Kidney (tissue), 14 donors: Measurements from ENCODE around the gene CAMTA1. TPM values are rescaled to one million over a fixed set of nuclear protein-coding genes. Genes with fewer than 3 reads are reported as not detected.

Experiments used
- DNase-seq, 5 donors: peaks; one replicate each; pipeline ENCODE4 v3.0.0-alpha.2; 2013 to 2020
- FAIRE-seq: peaks from 2 replicates; lab custom pipeline; 2012; peaks lifted over from hg19 to GRCh38; lab: Jason Lieb, UNC
- H3K27ac ChIP-seq, 2 donors: one replicate each; pipeline ENCODE4 v1.7.0; 2013; ENCODE audit warnings: low read depth in 2 of 2, low read length in 2 of 2, inconsistent platforms in 1 of 2
- H3K27me3 ChIP-seq: one replicate; pipeline ENCODE4 v1.7.1; 2013; ENCODE audit warnings: low read length, inconsistent platforms; ENCODE audit not compliant: control insufficient read depth, insufficient read depth
- H3K36me3 ChIP-seq, 3 donors: one replicate each; pipeline versions ENCODE4 v1.7.0 to v1.7.1; 2013; ENCODE audit warnings: low read length in 3 of 3, control low read depth in 1 of 3, inconsistent platforms in 1 of 3; ENCODE audit not compliant: insufficient read depth in 3 of 3, control insufficient read depth in 2 of 3
- H3K4me1 ChIP-seq, 3 donors: one replicate each; pipeline versions ENCODE4 v1.7.0 to v1.7.1; 2013; ENCODE audit warnings: low read length in 3 of 3, inconsistent platforms in 1 of 3, low read depth in 1 of 3; ENCODE audit not compliant: control insufficient read depth in 2 of 3, insufficient read depth in 2 of 3
- H3K4me3 ChIP-seq, 3 donors: one replicate each; pipeline versions ENCODE4 v1.7.0 to v1.8.1; 2013; ENCODE audit warnings: low read length in 3 of 3, control low read depth in 1 of 3, inconsistent platforms in 1 of 3
- H3K9ac ChIP-seq, 3 donors: one replicate each; pipeline versions ENCODE4 v1.7.0 to v1.7.1; 2013; ENCODE audit warnings: low read length in 3 of 3, control low read depth in 1 of 3, inconsistent platforms in 1 of 3
- H3K9me3 ChIP-seq, 3 donors: one replicate each; pipeline versions ENCODE4 v1.7.0 to v1.7.1; 2013; ENCODE audit warnings: low read length in 3 of 3, control low read depth in 1 of 3, inconsistent platforms in 1 of 3; ENCODE audit not compliant: control insufficient read depth in 2 of 3, insufficient read depth in 1 of 3
- intact Hi-C: fragments of 100-400 bp; cut with DNase I; formaldehyde crosslinking; loops from one replicate; pipeline ENCODE4 v1.11.1; 2022
- polyA plus RNA-seq: library from polyadenylated mRNA; stranded (reverse); fragments of 350-450 nt; fragmentation: Illumina TruSeq; extraction: RNeasy Lipid Tissue Mini Kit (QIAGEN cat#74804); gene quantifications from one replicate; pipeline ENCODE4 v1.2.3, GENCODE V29; 2014; ENCODE audit warnings: low read depth, low replicate concordance; ENCODE audit not compliant: insufficient read depth
- total RNA-seq: library from RNA; stranded (reverse); fragmentation: NEBNext Ultra II Directional; extraction: Animal tissue kit (Norgen Biotek cat#: 25700); gene quantifications from one replicate; pipeline ENCODE4 v1.2.1, GENCODE V29; 2021
- TF ChIP-seq, protein P1 (sequence below): IDR thresholded peaks from 3 replicates; pipeline ENCODE4 v1.5.1; 2012; ENCODE audit warnings: mild to moderate bottlenecking, moderate library complexity, borderline replicate concordance; ENCODE audit not compliant: insufficient read depth; ENCODE audit errors: extremely low read depth
- donor health status: control.
- donor health status: control.
- donor health status: control.
- donor health status: control.
- donor health status: control.
- donor health status: DM: yes; HTN: yes; CAD: no.
- donor health status: Normal renal cell carcinoma (clear cell type).

CAMTA1 gene
- total and polyA plus RNA-seq, 2 donors from 2014 or later = 79.0 to 170 TPM

DNA sequence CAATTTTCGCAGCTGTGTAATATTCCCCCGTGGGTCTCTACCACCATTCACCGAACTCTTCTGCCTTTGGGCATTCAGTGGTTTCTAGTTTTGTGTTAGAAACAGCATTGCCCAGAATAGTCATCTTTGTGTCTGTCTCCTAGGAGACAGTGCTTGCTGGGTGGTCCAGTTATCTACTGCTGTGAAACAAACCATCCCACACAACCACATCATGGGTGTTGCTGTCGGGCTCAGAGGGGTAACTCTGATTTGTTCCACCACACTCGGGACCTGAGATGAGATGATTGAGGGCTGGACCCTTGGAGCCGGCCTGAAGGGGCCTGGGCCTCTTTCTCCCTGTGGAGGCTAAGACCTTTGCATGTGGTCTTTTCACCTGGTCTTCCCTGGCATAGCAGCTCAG is 558.6 kb downstream of the CAMTA1 start:
- Histone ChIP-seq H3K27me3 (no peaks in the 10 kb centered on the region), H3K9me3 (no peaks in the 10 kb centered on the region), H3K9ac (no peak overlapping the region), H3K4me1 (no peaks in the 10 kb centered on the region), H3K27ac (no peak overlapping the region), H3K4me3 (no peak overlapping the region), H3K36me3 (no peaks in the 10 kb centered on the region)
- DNase-seq (no peak), FAIRE-seq (no peak)
- intact Hi-C loops = no loop called here
- TF ChIP-seq, protein P1, sequence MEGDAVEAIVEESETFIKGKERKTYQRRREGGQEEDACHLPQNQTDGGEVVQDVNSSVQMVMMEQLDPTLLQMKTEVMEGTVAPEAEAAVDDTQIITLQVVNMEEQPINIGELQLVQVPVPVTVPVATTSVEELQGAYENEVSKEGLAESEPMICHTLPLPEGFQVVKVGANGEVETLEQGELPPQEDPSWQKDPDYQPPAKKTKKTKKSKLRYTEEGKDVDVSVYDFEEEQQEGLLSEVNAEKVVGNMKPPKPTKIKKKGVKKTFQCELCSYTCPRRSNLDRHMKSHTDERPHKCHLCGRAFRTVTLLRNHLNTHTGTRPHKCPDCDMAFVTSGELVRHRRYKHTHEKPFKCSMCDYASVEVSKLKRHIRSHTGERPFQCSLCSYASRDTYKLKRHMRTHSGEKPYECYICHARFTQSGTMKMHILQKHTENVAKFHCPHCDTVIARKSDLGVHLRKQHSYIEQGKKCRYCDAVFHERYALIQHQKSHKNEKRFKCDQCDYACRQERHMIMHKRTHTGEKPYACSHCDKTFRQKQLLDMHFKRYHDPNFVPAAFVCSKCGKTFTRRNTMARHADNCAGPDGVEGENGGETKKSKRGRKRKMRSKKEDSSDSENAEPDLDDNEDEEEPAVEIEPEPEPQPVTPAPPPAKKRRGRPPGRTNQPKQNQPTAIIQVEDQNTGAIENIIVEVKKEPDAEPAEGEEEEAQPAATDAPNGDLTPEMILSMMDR = no peak

- intact Hi-C loops = no loop called here
- FAIRE-seq = no peak
- DNase-seq = peak in 3 of 5 donors; percentile 25 to 47 (median 28)
- TF ChIP-seq, protein P1 = no peak
- Histone ChIP-seq H3K27ac (no peak overlapping the region), H3K36me3 (no peaks in the 10 kb centered on the region), H3K27me3 (no peaks in the 10 kb centered on the region), H3K9me3 (no peaks in the 10 kb centered on the region), H3K4me1 (no peaks in the 10 kb centered on the region), H3K4me3 (no peak overlapping the region), H3K9ac (no peak overlapping the region)
Observed at GRCh38 chr1:7344299-7344698, 559.0 kb downstream of the CAMTA1 start.

DNA sequence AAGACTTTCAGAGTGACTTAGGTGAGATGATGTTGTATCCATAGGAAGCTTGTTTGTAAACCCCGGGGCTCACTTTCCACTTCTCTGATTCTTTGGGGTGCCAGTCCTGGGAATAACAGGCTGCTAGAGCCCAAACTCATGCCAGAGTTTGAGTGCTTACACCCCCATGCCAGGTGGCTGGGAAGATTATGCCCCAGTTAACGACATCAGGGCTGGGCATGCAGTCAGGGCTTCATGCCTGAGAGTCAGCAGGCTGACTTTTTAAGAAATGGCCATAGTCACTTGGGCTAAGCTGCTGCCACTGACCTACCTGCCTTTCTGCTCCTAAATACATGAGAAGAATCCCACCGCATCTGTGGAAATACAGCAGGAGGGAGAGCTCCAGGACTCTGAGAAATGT is 560.3 kb downstream of the CAMTA1 start:
- Histone ChIP-seq H3K27me3 (no peaks in the 10 kb centered on the region), H3K36me3 (no peaks in the 10 kb centered on the region), H3K9ac (no peak overlapping the region), H3K27ac (no peak overlapping the region), H3K4me1 (no peaks in the 10 kb centered on the region), H3K4me3 (no peak overlapping the region), H3K9me3 (no peaks in the 10 kb centered on the region)
- intact Hi-C loops = no loop called here
- TF ChIP-seq, protein P1 = no peak
- FAIRE-seq = no peak
- DNase-seq = no peak

GRCh38 chr1:7346070-7346596 is 560.9 kb downstream of the CAMTA1 start:
- intact Hi-C loops = no loop called here
- TF ChIP-seq, protein P1 = no peak
- Histone ChIP-seq H3K9ac (no peak overlapping the region), H3K27me3 (no peaks in the 10 kb centered on the region), H3K27ac (no peak overlapping the region), H3K9me3 (no peaks in the 10 kb centered on the region), H3K4me1 (no peaks in the 10 kb centered on the region), H3K4me3 (no peak overlapping the region), H3K36me3 (no peaks in the 10 kb centered on the region)
- DNase-seq = no peak
- no peak for FAIRE-seq
